IgD-negative memory B cell (primary cell): ENCODE data around the gene RNF26. TPM values are rescaled to one million over a fixed set of nuclear protein-coding genes. Genes with fewer than 3 reads are reported as not detected.
A peak's percentile ranks its signal among the peaks of the same experiment; 100 is the strongest.

Source experiments
- H3K27ac Mint-ChIP-seq, 3 donors: one replicate each; pipeline ENCODE4 v1.8.0; 2020 to 2022; ENCODE audit warnings: mild to moderate bottlenecking in 3 of 3, mixed read lengths in 3 of 3, moderate library complexity in 1 of 3
- H3K27me3 Mint-ChIP-seq: one replicate; pipeline ENCODE4 v1.8.0; 2021; ENCODE audit warnings: mixed read lengths
- H3K36me3 Mint-ChIP-seq: one replicate; pipeline ENCODE4 v1.8.0; 2020; ENCODE audit warnings: mild to moderate bottlenecking, mixed read lengths
- H3K4me1 Mint-ChIP-seq, 3 donors: one replicate each; pipeline ENCODE4 v1.8.0; 2020 to 2022; ENCODE audit warnings: mixed read lengths in 3 of 3, mild to moderate bottlenecking in 1 of 3
- H3K4me3 Mint-ChIP-seq, 4 donors: one replicate each; pipeline ENCODE4 v1.8.0; 2020 to 2022; ENCODE audit warnings: mild to moderate bottlenecking in 4 of 4, mixed read lengths in 4 of 4, moderate library complexity in 3 of 4
- H3K9me3 Mint-ChIP-seq, 3 donors: one replicate each; pipeline ENCODE4 v1.8.0; 2020 to 2021; ENCODE audit warnings: mixed read lengths in 3 of 3, mild to moderate bottlenecking in 1 of 3
- polyA plus RNA-seq: library from polyadenylated mRNA; unstranded; fragments of 300-500 nt; fragmentation: Illumina TruSeq; gene quantifications from one replicate; pipeline ENCODE4 v1.2.3, GENCODE V29; 2021

Gene RNF26
- polyA plus RNA-seq, 1 donor from 2014 or later, result 41.1 TPM

DNA sequence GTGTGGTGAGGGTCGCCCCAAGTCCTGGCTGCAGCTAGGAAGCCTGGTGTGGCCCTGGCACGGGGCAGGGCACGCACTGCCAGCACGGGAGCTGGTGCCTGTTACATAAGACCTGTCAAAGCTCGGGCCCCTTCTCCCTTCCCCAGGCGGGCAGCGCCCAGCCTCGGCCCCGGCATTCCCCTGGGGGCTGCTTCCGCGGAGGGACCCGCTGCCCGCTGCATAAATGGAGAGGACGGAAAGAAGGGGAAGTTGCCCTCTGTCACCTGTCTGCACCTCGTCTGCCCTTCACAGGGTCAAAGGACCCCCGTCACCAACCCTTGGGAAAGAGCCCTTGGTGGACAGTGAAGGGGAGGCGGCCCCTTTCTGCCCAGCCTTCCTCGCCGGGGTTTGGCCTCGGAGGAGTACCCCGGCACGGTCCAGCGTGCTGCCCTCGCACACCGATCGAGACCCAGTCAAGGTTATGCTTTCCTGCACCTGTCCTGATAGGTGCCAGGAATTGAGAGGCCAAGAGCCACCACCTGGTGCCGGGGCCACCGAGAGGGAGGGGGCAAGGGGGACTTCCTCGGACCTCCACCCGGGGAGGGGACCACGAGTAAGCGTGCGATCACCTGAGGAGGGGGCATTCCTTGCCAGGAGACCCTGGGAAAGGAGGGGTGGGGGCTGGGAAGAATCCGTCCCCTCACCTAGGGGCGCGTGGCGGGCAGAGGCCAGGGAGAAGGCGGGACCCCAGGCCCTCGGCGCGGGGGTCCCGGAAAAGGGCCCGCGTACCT, 28.9 kb downstream of the RNF26 start:
- peaks cover 47% of the 10 kb centered on the region for H3K27me3 Mint-ChIP-seq
- no peaks in the 10 kb centered on the region for H3K36me3 Mint-ChIP-seq
- H3K9me3 Mint-ChIP-seq, result peaks cover 0 to 4% (median 0%) of the 10 kb centered on the region in 3 donors
- peaks cover 4 to 18% (median 5%) of the 10 kb centered on the region in 3 donors for H3K4me1 Mint-ChIP-seq
- no peak overlapping the region for H3K27ac Mint-ChIP-seq
- H3K4me3 Mint-ChIP-seq, result peak overlapping the region in 3 of 4 donors; percentile 3 to 88 (median 65)

- H3K27me3 Mint-ChIP-seq, result peaks cover 44% of the 10 kb centered on the region
Measured at GRCh38 chr11:119363851-119364590, 29.7 kb downstream of the RNF26 start.

GRCh38 chr11:119365071-119365591, 30.8 kb downstream of the RNF26 start:
- Mint-ChIP-seq H3K27me3 (peaks cover 55% of the 10 kb centered on the region), H3K27ac (peak overlapping the region in 1 of 3 donors; percentile 40), H3K9me3 (peaks cover 0 to 4% (median 0%) of the 10 kb centered on the region in 3 donors), H3K36me3 (no peaks in the 10 kb centered on the region), H3K4me1 (peaks cover 3 to 18% (median 5%) of the 10 kb centered on the region in 3 donors), H3K4me3 (peak overlapping the region in 2 of 4 donors; percentile 88)

More at GRCh38 chr11:119363851-119364590, 29.7 kb downstream of the RNF26 start:
- Mint-ChIP-seq H3K27ac (no peak overlapping the region), H3K4me3 (peak overlapping the region in 3 of 4 donors; percentile 15 to 88 (median 88)), H3K9me3 (peaks cover 0 to 4% (median 0%) of the 10 kb centered on the region in 3 donors), H3K36me3 (no peaks in the 10 kb centered on the region), H3K4me1 (peaks cover 4 to 18% (median 5%) of the 10 kb centered on the region in 3 donors)

- H3K27me3 Mint-ChIP-seq, result peaks cover 60% of the 10 kb centered on the region
- peaks cover 5 to 17% (median 8%) of the 10 kb centered on the region in 3 donors for H3K4me1 Mint-ChIP-seq
- peaks cover 0 to 4% (median 0%) of the 10 kb centered on the region in 3 donors for H3K9me3 Mint-ChIP-seq
- H3K27ac Mint-ChIP-seq, result no peak overlapping the region
- H3K36me3 Mint-ChIP-seq, result no peaks in the 10 kb centered on the region
- H3K4me3 Mint-ChIP-seq, result no peak overlapping the region
Measured at GRCh38 chr11:119366690-119367620, 32.6 kb downstream of the RNF26 start.

- H3K27ac Mint-ChIP-seq, result peak overlapping the region in 1 of 3 donors; percentile 64
Measured at GRCh38 chr11:119367661-119368120, 33.4 kb downstream of the RNF26 start.

DNA sequence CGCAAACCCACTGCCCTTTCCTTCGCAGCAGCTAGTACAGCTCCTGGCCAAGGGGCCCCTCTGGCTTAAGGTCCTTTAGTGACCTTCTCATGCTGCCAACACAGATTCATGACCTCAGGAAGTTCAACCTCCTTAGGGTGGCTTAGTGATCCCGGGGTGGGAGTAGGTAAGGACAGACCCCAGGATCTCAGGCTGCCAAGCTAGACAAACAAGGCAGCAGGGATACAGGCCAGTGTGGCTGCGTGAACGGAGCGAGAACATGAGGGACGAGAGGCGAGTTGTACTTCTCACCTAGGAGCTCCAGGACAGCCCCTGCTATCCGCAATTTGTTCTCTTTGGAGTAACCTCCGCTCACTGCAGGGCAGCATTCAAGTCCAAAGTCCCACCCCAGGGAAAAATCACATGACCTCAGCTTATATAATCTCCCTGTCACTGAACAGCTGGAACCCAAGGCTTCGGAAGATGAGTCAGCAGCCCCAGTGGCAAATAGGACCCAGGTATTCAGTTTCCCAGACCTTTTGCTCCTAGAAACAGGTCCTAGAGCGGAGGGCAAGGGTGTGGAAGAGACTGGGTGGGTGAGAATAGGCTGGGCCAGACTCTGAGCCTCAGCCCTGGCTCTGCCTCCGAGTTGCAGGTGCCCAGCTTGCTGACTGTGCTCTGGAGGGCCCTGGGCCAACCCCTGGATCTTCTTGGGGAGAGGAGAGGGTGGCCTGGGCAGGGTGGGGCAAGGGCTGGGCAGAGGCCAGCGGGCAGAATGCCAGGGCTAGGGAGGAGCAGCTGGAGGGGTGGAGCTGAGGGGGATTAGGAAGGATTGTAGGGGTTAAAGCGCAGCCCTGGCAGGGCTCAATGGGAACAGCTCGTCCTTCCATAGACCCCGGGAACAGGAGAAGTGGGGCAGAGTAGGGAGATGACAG, 34.1 kb downstream of the RNF26 start:
- H3K36me3 Mint-ChIP-seq, result no peaks in the 10 kb centered on the region
- no peak overlapping the region for H3K4me3 Mint-ChIP-seq
- peaks cover 52% of the 10 kb centered on the region for H3K27me3 Mint-ChIP-seq
- peaks cover 3 to 9% (median 9%) of the 10 kb centered on the region in 3 donors for H3K4me1 Mint-ChIP-seq
- H3K27ac Mint-ChIP-seq, result peak overlapping the region in 1 of 3 donors; percentile 64
- H3K9me3 Mint-ChIP-seq, result peaks cover 0 to 4% (median 0%) of the 10 kb centered on the region in 3 donors

More at GRCh38 chr11:119367661-119368120, 33.4 kb downstream of the RNF26 start:
- Mint-ChIP-seq H3K9me3 (peaks cover 0 to 4% (median 0%) of the 10 kb centered on the region in 3 donors), H3K4me1 (peaks cover 5 to 10% (median 9%) of the 10 kb centered on the region in 3 donors), H3K4me3 (no peak overlapping the region), H3K27me3 (peaks cover 55% of the 10 kb centered on the region), H3K36me3 (no peaks in the 10 kb centered on the region)

GRCh38 chr11:119369132-119369925, 35.0 kb downstream of the RNF26 start:
- H3K4me3 Mint-ChIP-seq, result no peak overlapping the region
- no peak overlapping the region for H3K27ac Mint-ChIP-seq
- H3K27me3 Mint-ChIP-seq, result peaks cover 51% of the 10 kb centered on the region
- H3K9me3 Mint-ChIP-seq, result peaks cover 0 to 4% (median 0%) of the 10 kb centered on the region in 3 donors
- peaks cover 3 to 9% (median 9%) of the 10 kb centered on the region in 3 donors for H3K4me1 Mint-ChIP-seq
- H3K36me3 Mint-ChIP-seq, result no peaks in the 10 kb centered on the region

DNA sequence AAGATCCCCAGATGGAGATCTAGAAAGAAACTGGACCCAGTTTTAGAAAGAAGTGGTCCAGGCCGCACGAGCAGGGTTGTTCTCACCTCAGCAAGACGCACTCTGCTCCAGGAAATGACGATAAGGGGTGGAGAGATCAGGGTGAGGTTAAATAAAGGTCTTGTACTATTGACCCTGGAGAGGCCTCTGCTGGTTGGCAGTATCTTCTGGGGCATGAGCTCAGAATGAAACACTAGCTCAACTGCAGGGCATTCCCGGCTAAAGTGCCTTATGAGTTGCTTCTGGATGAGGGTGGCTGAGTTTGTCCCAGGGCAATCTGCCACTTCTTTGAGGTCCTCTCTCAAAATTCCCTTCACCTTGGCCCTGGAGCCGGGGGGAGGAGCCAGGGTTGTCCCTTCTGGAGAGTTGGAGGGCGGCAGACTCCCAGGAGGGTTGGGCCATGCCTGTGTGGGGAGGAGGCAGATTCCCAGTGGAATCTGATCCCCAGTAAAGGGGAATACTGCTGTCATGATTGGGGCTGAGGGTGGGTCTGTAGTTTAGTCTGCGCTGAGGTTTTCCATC, 36.2 kb downstream of the RNF26 start:
- Mint-ChIP-seq H3K9me3 (peaks cover 0 to 2% (median 0%) of the 10 kb centered on the region in 3 donors), H3K27ac (peak overlapping the region in 1 of 3 donors; percentile 46), H3K27me3 (peaks cover 38% of the 10 kb centered on the region), H3K4me3 (no peak overlapping the region), H3K4me1 (peaks cover 0 to 6% (median 4%) of the 10 kb centered on the region in 3 donors), H3K36me3 (no peaks in the 10 kb centered on the region)

DNA sequence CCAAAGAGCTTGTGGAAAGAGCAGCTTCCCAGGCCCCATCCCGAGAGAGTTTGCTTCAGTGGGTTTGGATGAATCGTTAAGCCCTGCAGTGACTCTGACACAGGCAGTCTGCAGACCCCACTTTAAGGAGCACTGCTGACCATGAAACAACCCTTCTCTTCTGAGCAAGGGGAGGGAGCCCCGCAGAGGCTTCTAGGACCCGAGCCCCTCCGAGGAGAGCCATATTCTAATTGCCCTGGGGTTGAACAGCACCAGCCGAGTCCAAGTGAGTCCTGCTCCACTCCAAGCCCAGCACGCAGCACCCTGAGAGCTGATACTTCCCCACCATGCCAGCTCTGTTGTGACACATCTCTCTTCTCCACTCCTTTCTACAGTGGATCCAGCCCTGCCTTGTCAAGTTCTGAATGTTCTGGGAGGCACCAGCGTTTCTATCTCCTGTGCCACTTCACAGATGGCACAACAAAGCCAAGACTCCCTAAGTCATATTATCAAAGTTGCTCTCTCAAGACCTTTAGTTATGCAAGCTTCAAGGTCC, 36.8 kb downstream of the RNF26 start:
- H3K27me3 Mint-ChIP-seq, result peaks cover 35% of the 10 kb centered on the region
- peaks cover 0 to 2% (median 0%) of the 10 kb centered on the region in 3 donors for H3K9me3 Mint-ChIP-seq
- H3K36me3 Mint-ChIP-seq, result no peaks in the 10 kb centered on the region
- no peak overlapping the region for H3K27ac Mint-ChIP-seq
- peaks cover 0 to 6% (median 3%) of the 10 kb centered on the region in 3 donors for H3K4me1 Mint-ChIP-seq
- H3K4me3 Mint-ChIP-seq, result no peak overlapping the region

DNA sequence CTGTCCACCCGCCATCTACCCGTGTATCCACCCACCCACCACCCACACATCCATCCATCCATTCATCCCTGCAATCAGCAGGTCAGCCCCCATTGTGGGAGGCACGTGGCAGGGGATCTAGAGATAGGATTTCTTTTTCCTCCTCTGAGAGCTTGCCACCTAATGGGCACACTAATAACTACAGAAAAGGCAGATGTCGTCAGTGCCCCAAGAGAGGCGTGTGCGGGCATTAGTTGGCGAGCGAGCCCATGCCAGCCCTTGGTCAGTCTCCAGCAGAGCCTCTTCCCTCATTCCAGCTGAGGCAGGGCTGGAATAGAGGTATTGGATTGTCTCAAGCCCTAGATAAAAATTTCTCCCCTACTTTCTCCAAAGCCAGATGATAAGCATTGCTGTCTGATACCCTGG, 37.5 kb downstream of the RNF26 start:
- H3K36me3 Mint-ChIP-seq, result no peaks in the 10 kb centered on the region
- H3K27ac Mint-ChIP-seq, result no peak overlapping the region
- no peaks in the 10 kb centered on the region for H3K9me3 Mint-ChIP-seq
- peaks cover 31% of the 10 kb centered on the region for H3K27me3 Mint-ChIP-seq
- peaks cover 0 to 6% (median 0%) of the 10 kb centered on the region in 3 donors for H3K4me1 Mint-ChIP-seq
- no peak overlapping the region for H3K4me3 Mint-ChIP-seq

DNA sequence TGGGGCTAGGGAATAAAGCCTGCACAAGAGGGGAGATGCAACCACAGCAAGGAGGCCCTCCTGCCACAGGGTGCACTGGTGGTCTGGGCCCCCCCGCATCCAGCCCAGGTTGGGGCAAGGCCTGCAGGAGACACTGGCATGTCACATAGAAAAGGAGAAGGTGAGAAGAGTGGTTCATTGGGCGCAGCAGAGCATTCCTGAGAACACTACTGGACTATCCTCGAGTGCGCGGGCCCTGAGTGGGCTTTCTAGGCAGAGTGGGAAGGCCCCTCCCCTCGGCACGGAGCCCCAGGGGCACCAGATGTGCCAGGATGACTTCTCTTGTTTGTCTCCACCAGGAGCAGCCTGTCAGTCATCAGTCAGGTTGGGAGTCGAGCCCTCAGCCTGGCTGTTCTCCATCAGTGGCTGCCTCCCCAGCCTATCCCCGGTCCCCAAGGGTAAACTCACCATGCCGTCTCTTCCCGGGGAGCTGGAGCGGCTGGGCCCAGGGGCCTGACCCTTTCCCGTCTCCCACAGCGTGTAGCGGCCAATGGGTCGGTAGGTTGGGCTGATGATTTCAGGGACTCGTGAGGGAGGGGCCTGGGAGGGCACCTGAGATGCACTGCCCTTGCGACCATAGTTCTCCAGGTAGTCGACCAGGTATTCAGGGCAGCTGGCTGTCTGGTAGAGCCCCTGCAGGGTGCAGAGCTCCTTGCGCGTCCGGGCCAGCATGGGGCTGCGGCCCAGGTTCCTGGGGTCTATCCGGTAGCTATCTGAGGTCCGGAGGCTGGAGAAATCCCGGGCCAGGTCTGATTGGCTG, 38.1 kb downstream of the RNF26 start:
- Mint-ChIP-seq H3K27me3 (peaks cover 25% of the 10 kb centered on the region), H3K36me3 (no peaks in the 10 kb centered on the region), H3K9me3 (no peaks in the 10 kb centered on the region), H3K4me1 (peaks cover 0 to 6% (median 0%) of the 10 kb centered on the region in 3 donors), H3K4me3 (peak overlapping the region in 1 of 4 donors; percentile 22), H3K27ac (no peak overlapping the region)
